ENCODE measurements around the gene DNAH2. TPM values are rescaled to one million over a fixed set of nuclear protein-coding genes. Genes with fewer than 3 reads are reported as not detected.

The DNAH2 gene
- total and polyA plus RNA-seq, 9 of the 15 experiments (the other 6 are each of a cell fraction or from before 2014, with no cell fraction given) = 0.03 TPM; not detected in 8

- no peak for TF ChIP-seq RFX7 (CRISPR knock-in tag; IDR thresholded peaks at IDR 0.05)
- TF ChIP-seq NFIX (CRISPR knock-in tag; IDR thresholded peaks at IDR 0.05; ENCODE audit: low read depth) = no peak
- TF ChIP-seq SMARCC2 (IDR thresholded peaks at IDR 0.05; ENCODE audit: low read depth) = no peak
- TF ChIP-seq, protein P1, sequence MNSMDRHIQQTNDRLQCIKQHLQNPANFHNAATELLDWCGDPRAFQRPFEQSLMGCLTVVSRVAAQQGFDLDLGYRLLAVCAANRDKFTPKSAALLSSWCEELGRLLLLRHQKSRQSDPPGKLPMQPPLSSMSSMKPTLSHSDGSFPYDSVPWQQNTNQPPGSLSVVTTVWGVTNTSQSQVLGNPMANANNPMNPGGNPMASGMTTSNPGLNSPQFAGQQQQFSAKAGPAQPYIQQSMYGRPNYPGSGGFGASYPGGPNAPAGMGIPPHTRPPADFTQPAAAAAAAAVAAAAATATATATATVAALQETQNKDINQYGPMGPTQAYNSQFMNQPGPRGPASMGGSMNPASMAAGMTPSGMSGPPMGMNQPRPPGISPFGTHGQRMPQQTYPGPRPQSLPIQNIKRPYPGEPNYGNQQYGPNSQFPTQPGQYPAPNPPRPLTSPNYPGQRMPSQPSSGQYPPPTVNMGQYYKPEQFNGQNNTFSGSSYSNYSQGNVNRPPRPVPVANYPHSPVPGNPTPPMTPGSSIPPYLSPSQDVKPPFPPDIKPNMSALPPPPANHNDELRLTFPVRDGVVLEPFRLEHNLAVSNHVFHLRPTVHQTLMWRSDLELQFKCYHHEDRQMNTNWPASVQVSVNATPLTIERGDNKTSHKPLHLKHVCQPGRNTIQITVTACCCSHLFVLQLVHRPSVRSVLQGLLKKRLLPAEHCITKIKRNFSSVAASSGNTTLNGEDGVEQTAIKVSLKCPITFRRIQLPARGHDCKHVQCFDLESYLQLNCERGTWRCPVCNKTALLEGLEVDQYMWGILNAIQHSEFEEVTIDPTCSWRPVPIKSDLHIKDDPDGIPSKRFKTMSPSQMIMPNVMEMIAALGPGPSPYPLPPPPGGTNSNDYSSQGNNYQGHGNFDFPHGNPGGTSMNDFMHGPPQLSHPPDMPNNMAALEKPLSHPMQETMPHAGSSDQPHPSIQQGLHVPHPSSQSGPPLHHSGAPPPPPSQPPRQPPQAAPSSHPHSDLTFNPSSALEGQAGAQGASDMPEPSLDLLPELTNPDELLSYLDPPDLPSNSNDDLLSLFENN (IDR thresholded peaks at IDR 0.05; ENCODE audit: low read depth in 2 of 2, low read length in 2 of 2) = no peak
- TF ChIP-seq DNMT1 (IDR thresholded peaks at IDR 0.05) = no peak
- TF ChIP-seq SNIP1 (IDR thresholded peaks at IDR 0.05; ENCODE audit: low read depth) = no peak
- TF ChIP-seq MCM7 (IDR thresholded peaks at IDR 0.05) = no peak
- TF ChIP-seq, protein P2, sequence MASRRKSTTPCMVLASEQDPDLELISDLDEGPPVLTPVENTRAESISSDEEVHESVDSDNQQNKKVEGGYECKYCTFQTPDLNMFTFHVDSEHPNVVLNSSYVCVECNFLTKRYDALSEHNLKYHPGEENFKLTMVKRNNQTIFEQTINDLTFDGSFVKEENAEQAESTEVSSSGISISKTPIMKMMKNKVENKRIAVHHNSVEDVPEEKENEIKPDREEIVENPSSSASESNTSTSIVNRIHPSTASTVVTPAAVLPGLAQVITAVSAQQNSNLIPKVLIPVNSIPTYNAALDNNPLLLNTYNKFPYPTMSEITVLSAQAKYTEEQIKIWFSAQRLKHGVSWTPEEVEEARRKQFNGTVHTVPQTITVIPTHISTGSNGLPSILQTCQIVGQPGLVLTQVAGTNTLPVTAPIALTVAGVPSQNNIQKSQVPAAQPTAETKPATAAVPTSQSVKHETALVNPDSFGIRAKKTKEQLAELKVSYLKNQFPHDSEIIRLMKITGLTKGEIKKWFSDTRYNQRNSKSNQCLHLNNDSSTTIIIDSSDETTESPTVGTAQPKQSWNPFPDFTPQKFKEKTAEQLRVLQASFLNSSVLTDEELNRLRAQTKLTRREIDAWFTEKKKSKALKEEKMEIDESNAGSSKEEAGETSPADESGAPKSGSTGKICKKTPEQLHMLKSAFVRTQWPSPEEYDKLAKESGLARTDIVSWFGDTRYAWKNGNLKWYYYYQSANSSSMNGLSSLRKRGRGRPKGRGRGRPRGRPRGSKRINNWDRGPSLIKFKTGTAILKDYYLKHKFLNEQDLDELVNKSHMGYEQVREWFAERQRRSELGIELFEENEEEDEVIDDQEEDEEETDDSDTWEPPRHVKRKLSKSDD (conservative IDR thresholded peaks at IDR 0.05; ENCODE audit: low read length) = no peak
- TF ChIP-seq HDAC2 (IDR thresholded peaks at IDR 0.05) = no peak
- TF ChIP-seq, protein P3, sequence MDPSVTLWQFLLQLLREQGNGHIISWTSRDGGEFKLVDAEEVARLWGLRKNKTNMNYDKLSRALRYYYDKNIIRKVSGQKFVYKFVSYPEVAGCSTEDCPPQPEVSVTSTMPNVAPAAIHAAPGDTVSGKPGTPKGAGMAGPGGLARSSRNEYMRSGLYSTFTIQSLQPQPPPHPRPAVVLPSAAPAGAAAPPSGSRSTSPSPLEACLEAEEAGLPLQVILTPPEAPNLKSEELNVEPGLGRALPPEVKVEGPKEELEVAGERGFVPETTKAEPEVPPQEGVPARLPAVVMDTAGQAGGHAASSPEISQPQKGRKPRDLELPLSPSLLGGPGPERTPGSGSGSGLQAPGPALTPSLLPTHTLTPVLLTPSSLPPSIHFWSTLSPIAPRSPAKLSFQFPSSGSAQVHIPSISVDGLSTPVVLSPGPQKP (CRISPR knock-in tag; IDR thresholded peaks at IDR 0.05) = no peak
- no peak for TF ChIP-seq PTRF (tag; IDR thresholded peaks at IDR 0.05)
- no peak for TF ChIP-seq BCOR (IDR thresholded peaks at IDR 0.05)
- TF ChIP-seq, protein P4, sequence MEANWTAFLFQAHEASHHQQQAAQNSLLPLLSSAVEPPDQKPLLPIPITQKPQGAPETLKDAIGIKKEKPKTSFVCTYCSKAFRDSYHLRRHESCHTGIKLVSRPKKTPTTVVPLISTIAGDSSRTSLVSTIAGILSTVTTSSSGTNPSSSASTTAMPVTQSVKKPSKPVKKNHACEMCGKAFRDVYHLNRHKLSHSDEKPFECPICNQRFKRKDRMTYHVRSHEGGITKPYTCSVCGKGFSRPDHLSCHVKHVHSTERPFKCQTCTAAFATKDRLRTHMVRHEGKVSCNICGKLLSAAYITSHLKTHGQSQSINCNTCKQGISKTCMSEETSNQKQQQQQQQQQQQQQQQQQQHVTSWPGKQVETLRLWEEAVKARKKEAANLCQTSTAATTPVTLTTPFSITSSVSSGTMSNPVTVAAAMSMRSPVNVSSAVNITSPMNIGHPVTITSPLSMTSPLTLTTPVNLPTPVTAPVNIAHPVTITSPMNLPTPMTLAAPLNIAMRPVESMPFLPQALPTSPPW (CRISPR knock-in tag; IDR thresholded peaks at IDR 0.05) = no peak
- TF ChIP-seq MED1 (CRISPR knock-in tag; IDR thresholded peaks at IDR 0.05; ENCODE audit: borderline replicate concordance) = no peak
- no peak for TF ChIP-seq SREBF1 (IDR thresholded peaks at IDR 0.05; ENCODE audit: borderline replicate concordance, low read depth, low read length)
- TF ChIP-seq ZNF3 (CRISPR knock-in tag; IDR thresholded peaks at IDR 0.05) = no peak
- no peak for TF ChIP-seq ZNF79 (CRISPR knock-in tag; IDR thresholded peaks at IDR 0.05; ENCODE audit: low read depth)
- TF ChIP-seq ZNF175 (CRISPR knock-in tag; IDR thresholded peaks at IDR 0.05; ENCODE audit: low read depth) = no peak
- TF ChIP-seq BRD4 (IDR thresholded peaks at IDR 0.05) = no peak
- TF ChIP-seq ZFP1 (CRISPR knock-in tag; IDR thresholded peaks at IDR 0.05) = no peak
- no peak for TF ChIP-seq NFE2 (IDR thresholded peaks at IDR 0.05; ENCODE audit: low read depth)
These were observed 140.4 kb downstream of the DNAH2 start, which contains the start of gene CYB5D1 (continued) for GRCh38 chr17:7857713-7858521.

Measured in K562 (cell line).